ENCODE measurements around the gene ANXA3.

Gene ANXA3

DNA sequence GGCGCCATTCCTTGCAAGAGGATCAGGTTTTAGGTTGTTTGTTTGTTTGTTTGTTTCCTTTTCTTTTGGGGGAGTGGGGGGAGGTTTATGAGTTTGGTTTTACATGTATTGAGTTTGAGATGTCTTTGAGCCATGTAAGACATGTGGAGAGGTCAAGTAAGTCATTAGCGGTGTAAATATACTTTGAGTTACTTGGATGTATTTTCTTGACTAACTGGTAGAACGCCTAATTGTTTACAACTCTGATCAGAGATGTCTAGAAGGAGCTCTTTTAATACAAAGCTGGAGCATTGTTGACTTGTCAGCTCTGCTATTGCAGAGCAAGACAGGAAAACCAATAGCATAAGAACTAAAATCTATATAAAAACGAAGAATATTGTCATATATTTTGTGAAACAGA, 57.1 kb downstream of the ANXA3 start:
- H3K4me3 ChIP-seq (ENCODE audit: low read depth, low read length): no peak overlapping the region
- TF ChIP-seq, protein P1, sequence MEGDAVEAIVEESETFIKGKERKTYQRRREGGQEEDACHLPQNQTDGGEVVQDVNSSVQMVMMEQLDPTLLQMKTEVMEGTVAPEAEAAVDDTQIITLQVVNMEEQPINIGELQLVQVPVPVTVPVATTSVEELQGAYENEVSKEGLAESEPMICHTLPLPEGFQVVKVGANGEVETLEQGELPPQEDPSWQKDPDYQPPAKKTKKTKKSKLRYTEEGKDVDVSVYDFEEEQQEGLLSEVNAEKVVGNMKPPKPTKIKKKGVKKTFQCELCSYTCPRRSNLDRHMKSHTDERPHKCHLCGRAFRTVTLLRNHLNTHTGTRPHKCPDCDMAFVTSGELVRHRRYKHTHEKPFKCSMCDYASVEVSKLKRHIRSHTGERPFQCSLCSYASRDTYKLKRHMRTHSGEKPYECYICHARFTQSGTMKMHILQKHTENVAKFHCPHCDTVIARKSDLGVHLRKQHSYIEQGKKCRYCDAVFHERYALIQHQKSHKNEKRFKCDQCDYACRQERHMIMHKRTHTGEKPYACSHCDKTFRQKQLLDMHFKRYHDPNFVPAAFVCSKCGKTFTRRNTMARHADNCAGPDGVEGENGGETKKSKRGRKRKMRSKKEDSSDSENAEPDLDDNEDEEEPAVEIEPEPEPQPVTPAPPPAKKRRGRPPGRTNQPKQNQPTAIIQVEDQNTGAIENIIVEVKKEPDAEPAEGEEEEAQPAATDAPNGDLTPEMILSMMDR (IDR thresholded peaks at IDR 0.05; ENCODE audit: insufficient read depth, low read length, missing control alignments): no peak
- DNase-seq (ENCODE audit: low read depth, low spot score): no peak
- ChIA-PET POLR2A (no interaction called here), CTCF (interaction anchor here (0.9 to 9.3 kb wide), 4 partner anchors 13 to 254 kb away, joined by 3 to 98 read pairs (median 4); no protein-coding TSS in a partner anchor)

- DNase-seq (ENCODE audit: low read depth, low spot score): no peak
- CTCF ChIA-PET: interaction anchor here (0.9 to 9.3 kb wide), 5 partner anchors 14 to 650 kb away, joined by 4 to 98 read pairs (median 4); no protein-coding TSS in a partner anchor
These were observed 58.0 kb downstream of the ANXA3 start for GRCh38 chr4:78609580-78609979.

DNA sequence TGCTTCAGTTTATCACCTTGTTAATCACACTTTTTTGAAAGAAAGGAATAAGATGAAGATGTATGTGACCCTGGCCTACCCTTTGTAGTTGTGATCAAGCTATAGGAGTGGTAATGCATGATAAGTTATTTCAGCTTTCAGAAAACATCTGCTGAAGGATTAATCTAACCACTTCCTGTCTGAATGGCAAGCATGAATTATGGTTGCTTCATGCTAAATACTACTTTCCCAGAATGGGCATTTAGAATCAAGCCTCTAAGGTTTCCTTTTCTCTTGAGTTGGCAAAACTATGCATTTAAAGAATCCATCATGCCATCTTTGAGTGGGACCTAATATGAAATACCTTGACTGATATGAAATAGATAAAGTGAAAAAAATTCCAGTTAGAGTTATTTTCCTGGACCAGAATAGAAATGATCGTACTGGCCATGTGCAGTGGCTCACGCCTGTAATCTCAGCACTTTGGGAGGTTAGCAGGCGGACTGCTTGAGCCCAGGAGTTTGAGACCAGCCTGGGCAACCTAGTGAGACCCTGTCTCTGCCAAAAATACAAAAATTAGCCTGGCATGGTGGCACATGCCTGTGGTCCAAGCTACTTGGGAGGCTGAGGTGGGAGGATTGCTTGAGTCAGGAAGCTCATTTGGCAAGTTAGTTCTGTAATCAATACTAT, 59.1 kb downstream of the ANXA3 start:
- no peak for DNase-seq (ENCODE audit: low read depth, low spot score)
- TF ChIP-seq, protein P1 (IDR thresholded peaks at IDR 0.05; ENCODE audit: insufficient read depth, low read length, missing control alignments): no peak
- ChIA-PET POLR2A (interaction anchor here (0.6 kb wide), 1 partner anchor 23 kb away, joined by 3 read pairs; no protein-coding TSS in a partner anchor), CTCF (interaction anchor here (0.6 to 9.3 kb wide), 6 partner anchors 18 to 312 kb away, joined by 3 to 98 read pairs (median 4); no protein-coding TSS in a partner anchor)
- no peak overlapping the region for H3K4me3 ChIP-seq (ENCODE audit: low read depth, low read length)

More at GRCh38 chr4:78609580-78609979, 58.0 kb downstream of the ANXA3 start:
- TF ChIP-seq, protein P1 (IDR thresholded peaks at IDR 0.05; ENCODE audit: insufficient read depth, low read length, missing control alignments): no peak
- POLR2A ChIA-PET: no interaction called here
- no peak overlapping the region for H3K4me3 ChIP-seq (ENCODE audit: low read depth, low read length)

GRCh38 chr4:78611215-78611558, 59.6 kb downstream of the ANXA3 start:
- POLR2A ChIA-PET: interaction anchor here (0.6 kb wide), 1 partner anchor 23 kb away, joined by 3 read pairs; no protein-coding TSS in a partner anchor
- TF ChIP-seq, protein P1 (IDR thresholded peaks at IDR 0.05; ENCODE audit: insufficient read depth, low read length, missing control alignments): no peak
- CTCF ChIA-PET: interaction anchor here (1.1 to 9.3 kb wide), 5 partner anchors 17 to 252 kb away, joined by 3 to 98 read pairs (median 4); no protein-coding TSS in a partner anchor
- H3K4me3 ChIP-seq (ENCODE audit: low read depth, low read length): no peak overlapping the region
- no peak for DNase-seq (ENCODE audit: low read depth, low spot score)

GRCh38 chr4:78612398-78613178, 61.0 kb downstream of the ANXA3 start:
- CTCF ChIA-PET: interaction anchor here (0.7 to 9.3 kb wide), 13 partner anchors 8 to 1367 kb away, joined by 3 to 98 read pairs (median 8); no protein-coding TSS in a partner anchor
- TF ChIP-seq, protein P1 (IDR thresholded peaks at IDR 0.05; ENCODE audit: insufficient read depth, low read length, missing control alignments): peak; percentile 35
- POLR2A ChIA-PET: no interaction called here

More at GRCh38 chr4:78612398-78613178, 61.0 kb downstream of the ANXA3 start:
- no peak overlapping the region for H3K4me3 ChIP-seq (ENCODE audit: low read depth, low read length)
- DNase-seq (ENCODE audit: low read depth, low spot score): no peak

All from AG04449 (cell line).